Stimulated activated CD4-positive, alpha-beta T cell treated with anti-CD3 and anti-CD28 coated beads, Interleukin-4, amount 100 ng/mL, for 48 hours (primary cell): ENCODE results near the gene LAMC3.

Experiments used
- DNase-seq, 2 donors: peaks; one replicate each; pipeline ENCODE4 v3.0.0-alpha.2; 2020; ENCODE audit warnings: low read depth in 2 of 2

Gene LAMC3

DNA sequence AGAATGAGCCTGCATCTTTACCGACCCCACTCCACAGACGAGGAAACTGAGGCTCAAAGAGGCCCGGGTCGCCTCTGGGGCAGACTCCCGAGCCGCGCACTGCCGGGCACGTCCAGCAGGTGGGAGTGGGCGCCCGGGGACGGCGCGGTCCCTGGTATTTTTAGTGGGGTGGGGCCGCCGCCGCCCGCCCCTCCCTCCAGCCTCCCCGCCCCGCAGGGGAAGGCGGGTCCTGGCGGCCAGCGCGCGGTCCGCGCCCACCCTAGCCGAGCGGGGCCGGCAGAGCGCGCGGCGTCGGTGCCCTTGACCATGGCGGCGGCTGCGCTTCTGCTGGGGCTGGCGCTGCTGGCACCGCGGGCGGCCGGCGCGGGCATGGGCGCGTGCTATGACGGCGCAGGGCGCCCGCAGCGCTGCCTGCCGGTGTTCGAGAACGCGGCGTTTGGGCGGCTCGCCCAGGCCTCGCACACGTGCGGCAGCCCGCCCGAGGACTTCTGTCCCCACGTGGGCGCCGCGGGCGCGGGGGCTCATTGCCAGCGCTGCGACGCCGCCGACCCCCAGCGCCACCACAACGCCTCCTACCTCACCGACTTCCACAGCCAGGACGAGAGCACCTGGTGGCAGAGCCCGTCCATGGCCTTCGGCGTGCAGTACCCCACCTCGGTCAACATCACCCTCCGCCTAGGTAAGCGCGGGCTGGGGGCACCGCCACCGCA lies at the start of gene LAMC3:
LAMC3 (plus strand) TSS at position 266 of the 710 bp plus-strand sequence; CDS start at position 307, 41 bp downstream.
- no peak for DNase-seq

DNA sequence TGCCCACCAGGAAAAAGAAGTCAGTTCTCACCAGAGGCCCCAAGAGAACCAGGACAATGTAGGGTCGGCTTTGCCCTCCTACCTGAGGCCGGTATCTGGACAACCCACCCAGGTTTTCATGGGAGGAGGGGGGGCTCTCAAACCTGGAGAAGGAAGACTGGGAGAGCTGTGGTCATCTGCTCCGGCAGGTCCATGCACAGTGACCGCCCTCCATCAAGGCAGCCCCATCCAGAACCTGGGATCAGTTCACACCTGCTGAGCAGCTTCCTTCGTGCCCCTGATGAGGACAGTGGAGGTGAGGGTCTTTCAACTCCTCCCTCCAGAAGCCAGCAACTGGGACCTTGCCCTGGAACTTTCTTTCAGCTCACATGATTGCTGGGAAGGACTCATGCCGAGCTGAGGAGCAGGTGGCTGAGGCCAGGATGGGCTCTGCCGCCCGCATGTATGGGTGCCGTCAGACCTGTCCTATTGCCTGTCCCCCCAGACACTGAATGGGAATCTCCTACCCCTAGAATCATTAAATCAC lies 49.1 kb upstream of the LAMC3 start:
- DNase-seq = no peak

DNA sequence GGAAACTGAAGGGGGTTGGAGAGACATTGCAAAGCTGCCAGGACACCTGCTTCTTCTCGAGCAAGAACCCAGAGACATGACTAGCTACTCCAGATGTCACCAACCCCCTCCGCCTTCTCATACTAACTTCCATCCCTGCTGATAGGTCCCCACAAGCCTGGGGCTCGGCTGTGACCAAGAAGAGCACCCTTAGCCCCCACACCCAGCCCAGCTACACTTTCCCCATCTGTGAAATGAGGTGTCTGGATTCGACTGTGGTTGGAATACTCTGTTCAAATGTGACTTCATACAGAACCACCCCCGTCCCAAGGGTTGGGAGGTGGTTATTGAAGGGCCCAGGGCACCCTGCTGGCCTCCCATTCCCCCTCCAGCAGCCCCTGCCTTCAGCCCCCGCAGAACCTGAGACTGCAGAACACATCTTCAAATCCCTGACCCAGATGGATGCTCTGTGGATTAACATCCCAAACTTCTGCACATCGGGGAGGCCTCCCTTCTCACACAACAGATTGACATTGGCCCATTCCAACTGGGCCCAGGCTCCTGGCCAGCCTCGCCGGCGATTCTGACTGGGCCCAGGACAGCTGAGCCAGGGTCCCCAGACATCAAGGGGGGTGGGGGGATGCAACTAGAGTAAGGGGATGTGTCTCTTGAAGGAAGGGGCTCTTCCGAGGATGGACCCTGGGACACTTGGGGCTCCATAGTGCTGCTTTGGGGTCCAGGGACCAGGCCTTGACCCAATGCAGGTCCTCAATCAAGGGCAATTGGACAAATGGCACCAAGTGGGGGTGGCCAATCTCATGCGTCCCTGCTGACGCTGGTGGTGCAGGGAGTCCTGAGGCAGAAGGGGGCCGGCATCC lies 48.2 kb upstream of the LAMC3 start:
- no peak for DNase-seq

DNA sequence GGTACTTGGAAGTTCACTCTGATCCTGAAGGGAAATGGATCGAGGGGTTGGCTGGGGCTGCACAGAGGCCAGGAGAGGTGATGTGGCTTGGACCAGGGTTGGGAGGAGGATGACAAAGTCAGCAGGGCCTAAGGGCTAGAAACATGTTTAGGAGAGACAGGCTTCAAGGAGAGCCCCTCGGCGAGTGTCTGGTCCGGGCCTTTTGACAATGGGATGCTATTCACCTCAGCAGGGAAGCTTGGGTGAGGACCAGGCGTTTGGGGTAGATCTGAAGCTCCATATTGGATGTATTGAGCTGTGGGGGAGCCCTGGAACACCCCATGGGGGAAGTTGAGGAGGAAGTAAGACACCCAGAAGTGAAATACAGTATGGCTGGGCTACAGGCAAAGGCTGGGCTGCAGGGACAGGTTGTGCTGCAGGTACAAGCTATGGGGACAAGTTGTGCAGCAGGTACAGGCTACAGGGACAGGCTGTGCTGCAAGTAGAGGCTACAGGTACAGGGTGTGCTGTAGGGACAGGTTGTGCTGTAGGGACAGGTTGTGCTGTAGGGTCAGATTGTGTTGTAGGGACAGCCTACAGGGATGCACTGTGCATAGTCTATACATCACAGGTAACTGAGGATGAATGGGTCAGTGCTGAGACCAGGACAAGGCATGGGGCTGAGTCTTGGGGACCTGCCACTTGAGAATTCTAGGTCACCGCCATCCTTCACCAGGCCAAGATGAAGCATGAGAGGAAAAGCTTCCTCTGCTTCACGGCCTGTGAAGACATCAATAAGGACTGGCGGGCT lies 47.3 kb upstream of the LAMC3 start:
- DNase-seq = no peak

DNA sequence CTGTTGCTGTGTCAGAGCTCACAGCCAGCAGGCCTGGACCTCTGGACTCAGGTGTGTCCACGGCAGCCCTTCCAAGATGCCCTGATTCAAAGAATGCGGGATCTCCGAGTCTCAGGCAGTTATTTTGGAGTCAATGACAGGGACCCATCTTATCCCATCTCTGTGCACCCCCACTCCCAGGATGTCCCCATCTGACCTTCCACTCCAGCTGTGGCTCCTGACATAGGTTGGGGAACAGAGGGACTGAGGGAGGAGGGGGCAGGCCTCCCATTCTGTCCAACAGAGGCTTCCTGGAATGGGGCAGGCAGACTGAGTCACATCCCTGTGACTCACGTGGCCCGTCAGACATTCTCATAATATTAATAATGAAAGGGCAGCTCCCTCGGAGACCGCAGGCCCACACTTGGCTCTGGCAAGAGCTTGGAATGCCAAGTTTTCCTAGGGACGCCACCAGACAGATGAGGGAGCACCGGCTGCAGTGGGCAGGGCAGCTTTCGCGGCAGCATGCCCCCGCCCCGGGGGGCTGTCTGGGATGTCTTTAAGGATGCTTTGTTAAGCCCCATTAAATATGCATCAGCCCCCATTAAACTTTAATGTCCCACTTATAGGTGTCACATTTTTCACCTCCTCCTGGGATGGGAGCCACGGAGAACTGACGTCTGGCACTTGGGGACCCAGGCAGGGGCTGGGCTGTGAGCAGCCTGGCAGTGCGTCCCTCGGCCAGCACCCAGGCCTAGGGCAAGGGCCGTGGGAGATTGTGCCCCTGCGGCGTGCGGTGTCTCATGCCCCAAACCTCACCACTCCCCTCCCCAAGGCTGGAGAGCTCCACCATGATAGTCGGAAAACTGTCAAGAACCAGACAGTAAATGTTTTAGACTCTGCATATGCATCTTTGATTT lies 46.3 kb upstream of the LAMC3 start:
- DNase-seq = no peak

DNA sequence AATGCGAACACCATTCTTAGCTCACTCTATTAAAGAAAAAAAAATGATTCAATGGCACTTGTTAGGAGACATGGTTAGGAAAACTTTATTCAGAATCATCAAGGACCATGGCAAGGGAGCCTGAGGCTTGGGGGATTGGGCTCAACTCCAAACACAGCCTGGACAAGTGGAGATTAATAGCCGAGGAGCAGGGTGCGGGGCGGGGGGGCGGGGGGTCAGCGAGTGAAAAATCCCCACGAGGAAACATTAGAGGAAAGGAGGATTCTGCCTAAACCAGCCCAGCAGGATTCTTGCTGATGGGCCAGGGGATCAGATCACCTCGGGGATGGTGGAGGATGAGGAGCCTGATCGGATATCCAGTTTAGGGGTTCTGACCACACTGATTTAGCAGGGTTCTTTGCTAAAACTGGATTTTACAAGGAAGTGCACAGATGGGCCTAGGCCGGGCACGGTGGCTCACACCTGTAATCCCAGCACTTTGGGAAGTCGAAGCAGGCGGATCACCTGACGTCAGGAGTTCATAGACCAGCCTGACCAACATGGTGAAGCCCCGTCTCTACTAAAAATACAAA lies 45.6 kb upstream of the LAMC3 start:
- DNase-seq = no peak

DNA sequence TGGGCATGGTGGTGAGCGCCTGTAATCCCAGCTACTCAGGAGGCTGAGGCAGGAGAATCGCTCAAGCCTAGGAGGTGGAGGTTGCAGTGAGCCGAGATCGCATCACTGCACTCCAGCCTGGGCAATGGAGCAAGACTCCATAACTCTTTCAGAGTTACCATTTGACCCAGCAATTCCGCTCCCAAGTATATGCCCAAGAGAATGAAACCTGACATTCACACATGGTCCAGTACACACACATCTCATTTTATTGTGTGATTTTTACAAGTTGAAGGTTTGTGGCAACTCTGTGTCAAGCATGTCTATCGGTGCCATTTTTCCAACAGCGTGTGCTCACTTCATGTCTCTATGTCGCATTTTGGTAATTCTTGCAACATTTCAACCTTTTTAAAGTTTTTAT lies 45.1 kb upstream of the LAMC3 start:
- DNase-seq = no peak

DNA sequence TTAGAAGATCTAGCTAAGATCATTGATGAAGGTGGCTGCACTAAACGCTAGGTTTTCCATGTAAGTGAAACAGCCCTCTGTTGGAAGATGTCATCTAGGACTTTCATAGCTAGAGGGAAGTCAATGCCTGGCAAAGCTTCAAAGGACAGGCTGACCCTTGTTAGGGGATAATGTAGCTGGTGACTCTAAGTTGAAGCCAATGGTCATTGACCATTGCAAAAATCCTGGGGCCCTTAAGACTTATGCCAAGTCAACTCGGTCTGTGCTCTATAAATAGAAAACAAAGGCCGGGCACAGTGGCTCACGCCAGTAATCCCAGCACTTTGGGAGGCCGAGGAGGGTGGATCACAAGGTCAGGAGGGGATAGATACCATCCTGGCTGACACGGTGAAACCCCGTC lies 43.3 kb upstream of the LAMC3 start:
- no peak for DNase-seq

DNA sequence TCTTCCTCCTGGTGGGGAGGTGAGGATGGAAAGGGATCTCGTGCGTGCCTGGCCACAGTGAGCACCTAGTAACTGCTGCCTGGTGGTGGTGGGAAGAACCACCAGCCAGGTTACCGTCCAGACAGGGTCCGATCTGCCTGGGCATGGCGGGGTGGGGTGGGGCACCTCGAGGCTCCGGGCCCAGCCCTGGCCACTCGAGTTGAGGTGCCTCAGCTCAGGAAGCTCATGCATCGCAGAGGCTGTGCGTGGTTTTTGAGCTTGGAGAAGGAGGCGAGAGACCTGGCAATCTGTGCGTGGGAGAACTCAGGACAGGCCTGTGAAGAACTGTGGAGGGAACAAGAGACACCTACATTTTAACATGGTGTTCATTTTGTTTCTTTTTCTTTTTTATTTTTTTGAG lies 38.9 kb upstream of the LAMC3 start:
- no peak for DNase-seq

DNA sequence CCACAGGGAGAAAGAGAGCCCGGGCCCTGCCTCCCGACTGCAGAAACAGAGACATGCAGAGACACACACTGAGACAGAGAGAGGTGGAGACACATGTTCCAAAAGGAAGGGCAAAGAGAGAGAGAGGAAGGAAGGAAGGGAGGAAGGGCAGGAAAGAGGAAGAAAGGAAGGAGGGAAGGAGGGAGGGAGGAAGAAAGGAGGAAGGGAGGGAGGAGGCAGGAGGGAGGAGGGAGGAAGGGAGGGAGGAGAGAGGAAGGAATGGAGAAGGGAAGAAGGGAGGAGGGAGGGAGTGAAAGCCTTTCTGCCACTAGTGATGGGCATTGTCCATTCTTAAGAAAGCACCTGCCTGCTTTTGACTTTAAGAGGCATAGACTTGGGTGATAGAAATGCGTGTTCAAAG lies 38.1 kb upstream of the LAMC3 start:
- DNase-seq = no peak

DNA sequence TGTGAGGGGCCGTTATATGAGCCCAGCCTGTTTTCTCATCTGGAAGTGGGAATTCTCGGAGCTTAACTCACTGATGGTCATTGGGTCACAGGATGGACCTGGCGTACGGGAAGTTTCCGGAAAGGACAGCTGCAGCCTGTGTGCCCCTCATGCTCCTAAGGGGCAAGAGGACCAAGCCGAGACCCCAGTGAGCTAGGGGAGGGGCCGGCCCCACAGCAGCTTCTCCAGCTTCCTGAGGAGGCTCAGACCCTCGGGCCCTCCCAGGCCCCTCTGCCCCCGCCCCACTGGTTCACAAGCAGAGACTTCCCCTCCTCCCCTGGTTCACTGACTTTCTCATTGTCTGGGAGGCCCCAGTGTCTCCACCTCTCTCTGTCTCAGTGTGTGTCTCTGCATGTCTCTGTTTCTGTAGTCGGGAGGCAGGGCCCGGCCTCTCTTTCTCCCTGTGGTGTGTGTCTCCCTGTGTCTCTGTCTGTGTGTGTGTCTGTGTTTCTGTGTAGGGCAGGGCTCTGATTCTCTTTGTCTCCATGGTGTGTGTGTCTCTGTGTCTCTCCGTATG lies 37.6 kb upstream of the LAMC3 start:
- no peak for DNase-seq

DNA sequence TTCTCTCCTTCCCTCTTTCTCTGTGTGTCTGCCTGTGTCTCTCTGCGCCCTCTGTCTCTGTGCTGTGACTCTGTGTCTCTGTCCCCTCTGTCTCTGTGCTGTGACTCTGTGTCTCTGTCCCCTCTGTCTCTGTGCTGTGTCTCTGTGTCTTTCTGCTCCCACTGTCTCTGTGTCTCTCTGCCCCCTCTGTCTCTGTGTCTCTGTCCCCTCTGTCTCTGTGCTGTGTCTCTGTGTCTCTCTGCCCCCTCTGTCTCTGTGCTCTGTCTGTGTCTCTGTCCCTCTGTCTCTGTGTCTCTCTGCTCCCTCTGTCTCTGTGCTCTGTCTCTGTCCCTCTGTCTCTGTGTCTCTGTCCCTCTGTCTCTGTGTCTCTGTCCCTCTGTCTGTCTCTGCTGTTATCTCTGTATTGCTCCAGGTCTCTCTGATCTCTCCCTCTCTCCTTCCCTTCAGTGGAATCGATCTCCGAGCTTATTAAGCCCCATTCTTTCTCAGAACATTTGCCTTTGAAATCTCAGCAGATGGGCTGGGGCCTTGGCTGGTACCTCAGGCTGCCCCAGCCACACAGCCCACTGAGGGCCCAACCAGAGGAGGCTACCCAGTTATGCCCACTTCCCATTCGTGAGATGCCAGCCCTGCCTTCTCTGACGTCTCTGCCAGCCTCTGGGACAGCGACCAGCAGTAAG lies 36.6 kb upstream of the LAMC3 start:
- DNase-seq = no peak

DNA sequence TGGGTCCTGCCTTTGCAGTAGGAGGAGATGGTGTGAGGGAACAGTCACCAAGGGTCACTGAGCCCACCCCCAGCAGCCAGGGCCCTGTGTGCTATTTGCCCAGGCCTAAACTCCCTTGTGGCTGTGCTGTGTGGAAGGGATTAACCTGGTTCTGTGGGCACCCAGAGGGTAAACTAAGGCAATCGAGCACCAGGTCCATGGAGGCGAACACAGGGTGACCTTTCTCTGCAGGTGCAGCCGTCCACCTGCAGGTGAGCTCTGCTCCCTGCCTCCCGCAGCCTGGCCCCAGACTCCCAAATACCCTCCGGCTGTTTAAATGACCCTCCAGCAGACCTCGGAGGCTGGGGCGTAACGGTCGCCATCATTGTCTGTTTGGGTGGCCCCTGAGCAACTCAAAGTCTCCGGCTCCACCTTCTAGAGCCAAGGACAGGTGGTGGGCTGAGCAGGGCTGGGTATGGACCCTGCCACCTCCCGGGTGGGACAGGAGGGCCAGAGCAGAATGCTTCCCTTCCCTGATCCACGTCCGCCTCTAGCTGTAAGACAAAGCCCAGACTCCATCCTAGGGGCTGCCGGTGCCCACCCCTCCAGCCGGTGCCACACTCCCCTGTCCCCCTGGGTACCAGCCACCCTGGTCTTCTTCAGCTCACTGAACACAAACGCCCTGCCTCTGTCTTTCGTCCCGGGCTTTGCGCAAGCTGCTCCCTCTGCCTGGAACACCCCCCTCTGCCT lies 35.9 kb upstream of the LAMC3 start:
- no peak for DNase-seq

DNA sequence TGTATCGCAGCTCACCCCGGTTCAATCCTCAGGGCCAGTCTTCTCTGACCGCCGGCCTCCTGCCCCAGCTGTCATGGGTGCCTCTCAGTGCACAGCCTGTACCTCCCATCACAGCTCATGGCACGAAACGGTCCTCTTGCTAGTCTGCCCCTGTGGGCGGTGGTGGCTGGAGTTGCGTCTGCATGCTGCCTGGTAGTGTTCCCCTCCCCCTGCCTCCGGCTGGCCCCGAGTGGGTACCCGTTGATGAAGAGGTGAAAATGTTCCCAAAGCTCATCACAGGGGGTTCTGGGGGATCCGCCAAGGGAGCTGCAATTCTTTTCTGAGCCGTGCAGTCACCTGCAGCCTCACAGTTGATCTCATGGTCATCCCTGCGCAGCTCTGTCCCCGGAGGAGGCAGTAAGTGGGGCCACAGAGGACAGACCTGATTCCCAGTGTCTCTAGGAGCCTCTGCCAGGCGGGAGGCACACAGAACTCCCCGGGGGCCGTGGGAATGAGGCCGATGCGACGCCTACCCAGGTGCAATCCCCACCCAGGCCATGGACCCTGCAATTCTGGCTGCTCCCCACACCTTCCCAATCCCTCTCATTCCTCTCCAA lies 35.2 kb upstream of the LAMC3 start:
- DNase-seq = no peak

DNA sequence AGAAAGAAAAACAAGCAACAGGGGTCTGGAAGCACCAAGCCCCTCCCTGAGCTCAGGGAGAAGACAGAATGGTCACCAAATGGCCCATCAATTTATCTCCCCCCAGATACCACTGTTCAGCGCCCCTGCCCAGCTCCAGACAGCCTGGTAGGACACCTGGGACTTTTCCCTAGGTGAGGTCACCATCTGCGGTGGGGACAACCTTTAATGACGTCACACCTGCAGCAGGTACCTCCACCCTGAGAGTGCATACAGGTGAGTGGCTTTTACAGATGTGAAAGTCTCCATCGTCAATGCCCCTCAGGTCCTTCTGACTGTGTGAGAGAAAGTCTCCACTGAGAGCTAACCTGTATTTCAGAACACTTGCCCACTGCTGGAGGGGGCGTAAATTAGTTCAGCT lies 34.3 kb upstream of the LAMC3 start:
- no peak for DNase-seq

DNA sequence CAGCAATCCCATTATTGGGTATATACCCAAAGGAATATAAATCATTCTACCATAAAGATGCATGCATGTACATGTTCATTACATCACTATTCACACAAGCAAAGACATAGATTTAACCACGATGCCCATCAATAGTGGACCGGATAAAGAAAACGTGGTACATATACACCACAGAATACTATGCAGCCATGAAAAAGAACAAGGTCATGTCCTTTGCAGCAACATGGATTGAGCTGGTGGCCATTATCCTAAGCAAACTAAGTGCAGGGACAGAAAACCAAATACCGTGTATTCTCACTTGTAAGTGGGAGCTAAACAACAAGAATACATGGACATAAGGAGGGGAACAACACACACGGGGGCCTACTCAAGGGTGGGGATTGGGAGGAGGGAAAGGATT lies 33.8 kb upstream of the LAMC3 start:
- DNase-seq = no peak

DNA sequence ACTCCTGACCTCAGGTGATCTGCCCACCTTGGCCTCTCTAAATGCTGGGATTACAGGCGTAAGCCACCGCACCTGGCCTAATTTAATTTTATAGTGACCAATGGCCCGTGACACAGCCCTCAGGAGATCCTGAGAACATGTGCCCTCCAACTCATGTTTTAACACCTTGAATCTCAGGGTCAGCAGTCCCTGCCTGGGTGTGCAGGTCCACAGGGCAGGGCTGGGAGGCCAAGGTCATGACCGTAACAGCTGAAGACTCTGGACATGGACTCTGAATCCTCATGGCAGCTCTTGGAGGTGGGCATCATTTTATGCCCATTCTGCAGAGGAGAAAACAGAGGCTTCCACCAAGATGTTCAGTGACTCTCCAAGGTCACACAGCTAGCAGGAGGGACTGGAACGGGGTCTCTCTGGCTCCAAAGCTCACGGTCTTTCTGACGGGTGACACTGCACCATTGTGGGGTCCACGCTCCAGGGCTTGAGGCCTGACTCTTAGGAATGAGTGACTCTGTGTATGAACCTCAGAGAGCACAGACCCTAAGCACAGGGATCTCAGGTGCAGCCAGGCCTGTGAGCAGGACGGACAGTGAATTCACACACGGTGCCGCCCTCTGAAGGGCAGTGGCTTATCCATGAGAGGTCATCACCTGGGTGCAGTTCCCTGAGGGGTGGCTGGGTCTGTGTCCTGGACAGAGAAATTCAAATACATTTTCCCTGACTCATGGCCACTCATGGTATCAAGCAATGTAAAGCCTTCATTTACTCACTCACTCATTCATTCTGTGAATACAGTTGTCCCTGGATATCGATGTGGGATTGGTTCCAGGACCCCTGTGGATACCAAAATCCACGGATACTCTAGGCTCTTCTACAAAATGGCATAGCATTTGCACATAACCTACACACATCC lies 32.8 kb upstream of the LAMC3 start:
- no peak for DNase-seq

DNA sequence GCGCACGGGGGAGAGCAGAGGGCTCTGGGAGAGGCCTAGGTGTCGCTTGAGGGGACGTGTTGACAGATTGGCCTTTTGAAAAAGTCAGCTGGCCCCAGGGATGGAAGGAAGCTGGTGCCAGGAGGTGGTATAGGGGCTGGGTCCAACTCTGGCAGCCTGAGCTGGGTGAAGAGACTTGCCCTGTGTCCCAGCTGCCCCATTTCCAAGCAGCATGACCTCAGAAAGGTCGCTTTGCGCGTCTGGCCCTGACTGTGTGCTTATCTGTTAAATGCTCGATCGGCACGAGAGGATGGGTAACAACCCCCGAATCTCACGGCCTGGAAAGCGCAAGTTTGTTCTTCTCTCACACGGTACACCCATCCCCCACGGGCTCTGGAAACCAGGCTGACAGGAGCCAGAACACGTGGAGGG lies 31.2 kb upstream of the LAMC3 start:
- no peak for DNase-seq
